ENCODE data around the gene CTNNBIP1. TPM values are rescaled to one million over a fixed set of nuclear protein-coding genes. Genes with fewer than 3 reads are reported as not detected.

CTNNBIP1 gene
- total and polyA plus RNA-seq, 9 of the 15 experiments (the other 6 are each of a cell fraction or from before 2014, with no cell fraction given): 0.65 to 29.2 (median 14.7) TPM

DNA sequence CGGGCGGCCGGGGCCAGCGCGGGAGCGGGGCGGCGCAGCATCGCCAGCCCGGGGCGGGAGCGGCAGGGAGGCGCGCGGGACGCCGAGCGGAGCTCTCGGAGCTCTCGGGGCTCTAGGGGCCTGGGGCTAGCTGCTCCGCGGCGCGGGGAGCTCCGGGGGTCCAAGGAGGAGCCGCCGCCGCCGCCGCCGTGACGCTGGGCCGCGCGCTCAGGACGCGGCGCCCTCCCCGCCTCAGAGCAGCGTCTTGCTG, 86.5 kb downstream of the CTNNBIP1 start (continued):
- TF ChIP-seq, protein P1, sequence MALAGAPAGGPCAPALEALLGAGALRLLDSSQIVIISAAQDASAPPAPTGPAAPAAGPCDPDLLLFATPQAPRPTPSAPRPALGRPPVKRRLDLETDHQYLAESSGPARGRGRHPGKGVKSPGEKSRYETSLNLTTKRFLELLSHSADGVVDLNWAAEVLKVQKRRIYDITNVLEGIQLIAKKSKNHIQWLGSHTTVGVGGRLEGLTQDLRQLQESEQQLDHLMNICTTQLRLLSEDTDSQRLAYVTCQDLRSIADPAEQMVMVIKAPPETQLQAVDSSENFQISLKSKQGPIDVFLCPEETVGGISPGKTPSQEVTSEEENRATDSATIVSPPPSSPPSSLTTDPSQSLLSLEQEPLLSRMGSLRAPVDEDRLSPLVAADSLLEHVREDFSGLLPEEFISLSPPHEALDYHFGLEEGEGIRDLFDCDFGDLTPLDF (CRISPR knock-in tag; IDR thresholded peaks at IDR 0.05): no peak
- TF ChIP-seq, protein P2, sequence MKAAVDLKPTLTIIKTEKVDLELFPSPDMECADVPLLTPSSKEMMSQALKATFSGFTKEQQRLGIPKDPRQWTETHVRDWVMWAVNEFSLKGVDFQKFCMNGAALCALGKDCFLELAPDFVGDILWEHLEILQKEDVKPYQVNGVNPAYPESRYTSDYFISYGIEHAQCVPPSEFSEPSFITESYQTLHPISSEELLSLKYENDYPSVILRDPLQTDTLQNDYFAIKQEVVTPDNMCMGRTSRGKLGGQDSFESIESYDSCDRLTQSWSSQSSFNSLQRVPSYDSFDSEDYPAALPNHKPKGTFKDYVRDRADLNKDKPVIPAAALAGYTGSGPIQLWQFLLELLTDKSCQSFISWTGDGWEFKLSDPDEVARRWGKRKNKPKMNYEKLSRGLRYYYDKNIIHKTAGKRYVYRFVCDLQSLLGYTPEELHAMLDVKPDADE (conservative IDR thresholded peaks at IDR 0.05; ENCODE audit: control insufficient read depth, low read depth, low read length): no peak
- TF ChIP-seq TRIM28 (IDR thresholded peaks at IDR 0.05) (no peak), MEF2D (tag; conservative IDR thresholded peaks at IDR 0.05; ENCODE audit: low read depth) (no peak), HDAC6 (IDR thresholded peaks at IDR 0.05; ENCODE audit: low read depth, low read length) (no peak), GTF2E2 (tag; IDR thresholded peaks at IDR 0.05) (no peak), MAZ (CRISPR knock-in tag; conservative IDR thresholded peaks at IDR 0.05 in 1 of 2, IDR thresholded peaks at IDR 0.05 in 1 of 2) (no peak; a peak in 1 of 4 replicates), SIRT6 (IDR thresholded peaks at IDR 0.05; ENCODE audit: low read depth, low read length) (no peak), ZC3H11A (IDR thresholded peaks at IDR 0.05; ENCODE audit: low read depth, low read length) (no peak), KLF6 (CRISPR knock-in tag; IDR thresholded peaks at IDR 0.05; ENCODE audit: borderline replicate concordance) (no peak), HMG20B (CRISPR knock-in tag; IDR thresholded peaks at IDR 0.05) (no peak), ZNF316 (IDR thresholded peaks at IDR 0.05) (no peak), SMARCE1 (IDR thresholded peaks at IDR 0.05) (no peak), MTA1 (IDR thresholded peaks at IDR 0.05; ENCODE audit: borderline replicate concordance) (no peak), ZNF507 (tag; conservative IDR thresholded peaks at IDR 0.05) (no peak)
- TF ChIP-seq, protein P3, sequence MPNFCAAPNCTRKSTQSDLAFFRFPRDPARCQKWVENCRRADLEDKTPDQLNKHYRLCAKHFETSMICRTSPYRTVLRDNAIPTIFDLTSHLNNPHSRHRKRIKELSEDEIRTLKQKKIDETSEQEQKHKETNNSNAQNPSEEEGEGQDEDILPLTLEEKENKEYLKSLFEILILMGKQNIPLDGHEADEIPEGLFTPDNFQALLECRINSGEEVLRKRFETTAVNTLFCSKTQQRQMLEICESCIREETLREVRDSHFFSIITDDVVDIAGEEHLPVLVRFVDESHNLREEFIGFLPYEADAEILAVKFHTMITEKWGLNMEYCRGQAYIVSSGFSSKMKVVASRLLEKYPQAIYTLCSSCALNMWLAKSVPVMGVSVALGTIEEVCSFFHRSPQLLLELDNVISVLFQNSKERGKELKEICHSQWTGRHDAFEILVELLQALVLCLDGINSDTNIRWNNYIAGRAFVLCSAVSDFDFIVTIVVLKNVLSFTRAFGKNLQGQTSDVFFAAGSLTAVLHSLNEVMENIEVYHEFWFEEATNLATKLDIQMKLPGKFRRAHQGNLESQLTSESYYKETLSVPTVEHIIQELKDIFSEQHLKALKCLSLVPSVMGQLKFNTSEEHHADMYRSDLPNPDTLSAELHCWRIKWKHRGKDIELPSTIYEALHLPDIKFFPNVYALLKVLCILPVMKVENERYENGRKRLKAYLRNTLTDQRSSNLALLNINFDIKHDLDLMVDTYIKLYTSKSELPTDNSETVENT (CRISPR knock-in tag; IDR thresholded peaks at IDR 0.05): peak; percentile 45; the same call in 1 of the 2 replicates
- TF ChIP-seq, protein P4, sequence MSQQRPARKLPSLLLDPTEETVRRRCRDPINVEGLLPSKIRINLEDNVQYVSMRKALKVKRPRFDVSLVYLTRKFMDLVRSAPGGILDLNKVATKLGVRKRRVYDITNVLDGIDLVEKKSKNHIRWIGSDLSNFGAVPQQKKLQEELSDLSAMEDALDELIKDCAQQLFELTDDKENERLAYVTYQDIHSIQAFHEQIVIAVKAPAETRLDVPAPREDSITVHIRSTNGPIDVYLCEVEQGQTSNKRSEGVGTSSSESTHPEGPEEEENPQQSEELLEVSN (IDR thresholded peaks at IDR 0.05; ENCODE audit: borderline replicate concordance in 1 of 2, extremely low read depth in 1 of 2, insufficient read depth in 1 of 2, insufficient read length in 1 of 2, low read depth in 1 of 2, low read length in 1 of 2, poor library complexity in 1 of 2, severe bottlenecking in 1 of 2): no peak
- TF ChIP-seq, protein P5, sequence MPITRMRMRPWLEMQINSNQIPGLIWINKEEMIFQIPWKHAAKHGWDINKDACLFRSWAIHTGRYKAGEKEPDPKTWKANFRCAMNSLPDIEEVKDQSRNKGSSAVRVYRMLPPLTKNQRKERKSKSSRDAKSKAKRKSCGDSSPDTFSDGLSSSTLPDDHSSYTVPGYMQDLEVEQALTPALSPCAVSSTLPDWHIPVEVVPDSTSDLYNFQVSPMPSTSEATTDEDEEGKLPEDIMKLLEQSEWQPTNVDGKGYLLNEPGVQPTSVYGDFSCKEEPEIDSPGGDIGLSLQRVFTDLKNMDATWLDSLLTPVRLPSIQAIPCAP (CRISPR knock-in tag; IDR thresholded peaks at IDR 0.05; ENCODE audit: borderline replicate concordance): no peak
- TF ChIP-seq, protein P6, sequence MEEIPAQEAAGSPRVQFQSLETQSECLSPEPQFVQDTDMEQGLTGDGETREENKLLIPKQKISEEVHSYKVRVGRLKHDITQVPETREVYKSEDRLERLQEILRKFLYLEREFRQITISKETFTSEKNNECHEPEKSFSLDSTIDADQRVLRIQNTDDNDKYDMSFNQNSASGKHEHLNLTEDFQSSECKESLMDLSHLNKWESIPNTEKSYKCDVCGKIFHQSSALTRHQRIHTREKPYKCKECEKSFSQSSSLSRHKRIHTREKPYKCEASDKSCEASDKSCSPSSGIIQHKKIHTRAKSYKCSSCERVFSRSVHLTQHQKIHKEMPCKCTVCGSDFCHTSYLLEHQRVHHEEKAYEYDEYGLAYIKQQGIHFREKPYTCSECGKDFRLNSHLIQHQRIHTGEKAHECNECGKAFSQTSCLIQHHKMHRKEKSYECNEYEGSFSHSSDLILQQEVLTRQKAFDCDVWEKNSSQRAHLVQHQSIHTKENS (CRISPR knock-in tag; IDR thresholded peaks at IDR 0.05): no peak
